ENCODE results near the gene CYTH3.
"Not testable (repeated sequence)": the region's sequence is repeated elsewhere in the genome, so short reads cannot be mapped to it uniquely, and the experiment has no call there.

CYTH3 gene

DNA sequence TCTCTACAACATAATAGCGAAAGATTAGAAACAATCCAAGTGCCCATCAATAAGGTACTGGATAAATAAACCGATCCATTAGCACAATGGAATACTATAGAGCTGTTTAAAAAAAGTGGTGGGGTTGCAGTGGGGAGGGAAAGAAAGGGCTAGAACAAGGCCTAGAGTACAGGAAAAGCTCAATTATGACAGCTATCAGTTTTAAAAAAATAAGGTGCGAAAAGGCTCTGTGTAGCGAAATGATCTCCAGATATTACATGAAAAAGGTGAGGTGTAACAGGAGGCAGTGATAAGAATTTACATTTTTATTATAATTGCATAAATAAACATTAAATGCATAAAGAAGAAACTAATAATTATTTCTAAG is 30.8 kb downstream of the CYTH3 start:
- no peak overlapping the region for H3K27ac ChIP-seq (ENCODE audit: low read depth, low read length)
- H3K36me3 ChIP-seq (ENCODE audit: insufficient read depth, low read length), result no peaks in the 10 kb centered on the region
- H3K9me3 ChIP-seq (ENCODE audit: insufficient read depth, low read depth, low read length), result no peaks in the 10 kb centered on the region
- H3K9ac ChIP-seq (ENCODE audit: low read depth, low read length), result no peak overlapping the region
- peaks cover 13% of the 10 kb centered on the region for H3K4me1 ChIP-seq (ENCODE audit: insufficient read depth, low read length)
- no peaks in the 10 kb centered on the region for H3K27me3 ChIP-seq (ENCODE audit: insufficient read depth, low read length)
- no peak overlapping the region for H3K4me3 ChIP-seq (ENCODE audit: low read length)
- WGBS, result 90% methylated on average over 4 of the region's 4 CpGs

DNA sequence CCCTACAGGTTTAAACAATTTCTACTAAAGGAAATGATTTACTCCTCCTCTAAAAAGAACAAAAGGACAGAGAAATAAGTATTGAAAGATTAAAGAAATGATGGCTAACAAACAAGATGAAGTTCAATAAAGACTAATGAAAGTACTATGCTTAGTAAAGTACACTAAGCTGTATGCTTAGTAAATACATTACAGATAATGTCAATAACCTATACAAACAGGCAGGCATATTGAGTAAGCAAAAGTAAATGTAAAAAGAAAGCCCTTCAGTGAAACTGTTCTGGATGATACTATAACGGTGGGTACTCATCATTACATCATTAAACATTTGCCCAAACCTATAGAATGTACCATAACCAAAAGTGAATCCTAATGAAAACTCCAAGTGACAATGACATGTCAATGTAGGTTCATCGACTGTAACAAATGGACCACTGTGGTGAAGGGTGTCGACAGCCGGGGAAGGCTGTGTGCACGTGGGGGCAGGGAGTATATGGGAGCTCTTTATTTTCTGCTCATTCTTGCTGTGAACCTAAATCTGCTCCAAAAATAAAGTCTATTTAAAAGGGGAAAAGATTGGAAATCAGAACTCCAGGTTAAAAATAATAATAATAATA is 34.0 kb downstream of the CYTH3 start:
- no peaks in the 10 kb centered on the region for H3K9me3 ChIP-seq (ENCODE audit: insufficient read depth, low read depth, low read length)
- WGBS, result 93% methylated on average over 5 of the region's 5 CpGs
- H3K4me1 ChIP-seq (ENCODE audit: insufficient read depth, low read length), result 0 out of 2 replicates have a peak, but pooled peaks cover 5% of the 10 kb centered on the region
- H3K27me3 ChIP-seq (ENCODE audit: insufficient read depth, low read length), result no peaks in the 10 kb centered on the region
- no peaks in the 10 kb centered on the region for H3K36me3 ChIP-seq (ENCODE audit: insufficient read depth, low read length)
- H3K9ac ChIP-seq (ENCODE audit: low read depth, low read length), result no peak overlapping the region
- H3K4me3 ChIP-seq (ENCODE audit: low read length), result no peak overlapping the region
- H3K27ac ChIP-seq (ENCODE audit: low read depth, low read length), result no peak overlapping the region

DNA sequence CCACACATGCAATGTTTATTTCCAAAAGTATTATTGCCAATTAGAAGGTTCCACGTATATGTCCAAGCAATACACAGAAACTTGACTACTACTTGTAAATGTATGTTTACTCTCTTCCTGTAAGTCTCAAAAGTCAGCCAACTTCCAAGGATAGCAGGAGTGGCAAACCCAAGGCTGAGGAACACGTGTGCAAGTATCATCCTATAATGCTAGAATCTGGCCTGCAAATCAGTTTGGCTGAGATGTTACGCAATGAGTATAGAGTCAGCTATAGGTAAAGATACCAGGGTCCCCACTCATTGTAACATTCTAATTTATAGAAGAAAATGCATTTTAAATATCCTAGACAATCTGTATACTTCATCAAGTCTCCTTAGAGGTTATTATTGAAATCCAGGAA is 34.7 kb downstream of the CYTH3 start:
- Histone ChIP-seq H3K4me3 (ENCODE audit: low read length) (no peak overlapping the region), H3K27ac (ENCODE audit: low read depth, low read length) (no peak overlapping the region), H3K36me3 (ENCODE audit: insufficient read depth, low read length) (no peaks in the 10 kb centered on the region), H3K9ac (ENCODE audit: low read depth, low read length) (no peak overlapping the region), H3K9me3 (ENCODE audit: insufficient read depth, low read depth, low read length) (no peaks in the 10 kb centered on the region), H3K27me3 (ENCODE audit: insufficient read depth, low read length) (no peaks in the 10 kb centered on the region), H3K4me1 (ENCODE audit: insufficient read depth, low read length) (0 out of 2 replicates have a peak, but pooled peaks cover 5% of the 10 kb centered on the region)
- WGBS, result 88% methylated on average over 2 of the region's 3 CpGs

DNA sequence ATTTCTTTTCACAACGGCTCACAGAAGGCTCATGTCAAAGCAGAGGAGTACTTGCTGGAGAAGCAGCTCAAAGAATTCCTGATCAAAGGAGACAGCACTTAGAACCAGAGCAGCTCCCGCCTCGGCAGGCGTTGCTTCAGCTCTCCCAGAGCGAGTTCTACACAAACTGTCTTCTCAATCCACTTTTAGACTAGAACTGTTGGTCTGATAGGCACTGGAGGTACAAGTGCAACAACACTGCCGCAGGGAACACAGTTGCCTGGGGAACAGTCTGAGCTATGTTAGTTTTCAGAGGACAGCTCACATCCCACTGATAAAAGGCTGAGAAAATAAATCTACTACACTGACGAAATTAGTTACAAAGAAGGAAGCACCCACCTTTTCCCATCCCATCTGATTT is 35.4 kb downstream of the CYTH3 start:
- H3K4me3 ChIP-seq (ENCODE audit: low read length), result no peak overlapping the region
- 89% methylated on average over 7 of the region's 7 CpGs for WGBS
- 0 out of 2 replicates have a peak, but pooled peaks cover 5% of the 10 kb centered on the region for H3K4me1 ChIP-seq (ENCODE audit: insufficient read depth, low read length)
- H3K9me3 ChIP-seq (ENCODE audit: insufficient read depth, low read depth, low read length), result no peaks in the 10 kb centered on the region
- no peaks in the 10 kb centered on the region for H3K27me3 ChIP-seq (ENCODE audit: insufficient read depth, low read length)
- no peaks in the 10 kb centered on the region for H3K36me3 ChIP-seq (ENCODE audit: insufficient read depth, low read length)
- no peak overlapping the region for H3K9ac ChIP-seq (ENCODE audit: low read depth, low read length)
- H3K27ac ChIP-seq (ENCODE audit: low read depth, low read length), result no peak overlapping the region

DNA sequence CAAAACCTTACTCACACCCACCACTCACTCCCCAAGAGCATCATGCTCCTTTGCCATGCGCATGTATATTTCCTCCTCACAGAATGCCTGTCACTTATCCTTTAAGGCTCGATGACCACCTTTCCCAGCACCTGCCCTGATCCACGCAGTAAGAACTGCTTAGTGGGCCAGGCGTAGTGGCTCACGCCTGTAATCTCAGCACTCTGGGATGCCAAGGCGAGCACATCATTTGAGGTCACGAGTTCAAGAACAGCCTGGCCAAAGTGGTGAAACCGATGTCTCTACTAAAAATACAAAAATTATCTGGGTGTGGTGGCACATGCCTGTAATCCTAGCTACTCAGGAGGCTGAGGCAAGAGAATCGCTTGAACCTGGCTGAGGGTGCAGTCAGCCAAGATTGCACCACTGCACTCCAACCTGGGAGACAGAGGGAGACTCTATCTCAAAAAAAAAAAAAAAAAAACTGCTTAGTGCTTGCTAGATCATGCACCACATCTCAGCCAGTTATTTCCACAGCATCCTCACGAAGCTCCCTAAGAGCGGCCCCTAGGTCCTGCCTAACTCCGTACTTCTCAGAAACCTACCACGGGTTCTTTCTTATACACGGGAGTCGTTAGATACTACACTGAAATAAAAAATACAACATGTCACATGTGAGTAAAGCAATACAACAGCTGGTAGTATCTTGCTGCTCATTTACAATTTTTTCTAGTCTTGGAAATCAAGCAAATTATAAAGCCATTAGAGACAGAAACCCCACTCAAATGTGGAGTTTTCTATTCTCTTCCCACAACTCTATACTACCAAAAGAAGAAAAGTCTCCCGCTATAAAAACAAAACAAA is 37.2 kb downstream of the CYTH3 start:
- Histone ChIP-seq H3K27me3 (ENCODE audit: insufficient read depth, low read length) (no peaks in the 10 kb centered on the region), H3K9ac (ENCODE audit: low read depth, low read length) (no peak overlapping the region), H3K4me1 (ENCODE audit: insufficient read depth, low read length) (peaks cover 9% of the 10 kb centered on the region), H3K4me3 (ENCODE audit: low read length) (no peak overlapping the region), H3K9me3 (ENCODE audit: insufficient read depth, low read depth, low read length) (no peaks in the 10 kb centered on the region), H3K36me3 (ENCODE audit: insufficient read depth, low read length) (no peaks in the 10 kb centered on the region), H3K27ac (ENCODE audit: low read depth, low read length) (no peak overlapping the region)
- WGBS, result 95% methylated on average over 15 of the region's 16 CpGs

DNA sequence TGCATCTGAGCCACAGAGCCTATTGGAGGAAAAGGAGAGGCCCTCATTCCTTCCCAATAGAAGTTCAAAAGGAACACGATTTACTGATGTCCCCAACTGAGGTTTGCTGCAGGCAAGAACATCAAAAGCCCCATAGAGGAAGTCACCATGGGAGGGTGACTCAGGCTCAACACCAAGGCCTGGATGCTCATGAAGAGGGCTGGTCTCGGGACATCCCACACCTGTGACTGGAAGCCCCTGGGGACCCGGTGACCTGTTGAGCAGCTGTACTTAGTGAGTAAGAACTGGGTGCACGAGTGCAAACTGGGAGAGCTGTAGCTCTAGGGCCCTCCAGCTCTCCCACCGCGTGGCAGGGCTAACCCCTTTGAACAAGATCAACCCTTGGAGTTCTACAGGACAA is 38.0 kb downstream of the CYTH3 start:
- Histone ChIP-seq H3K27me3 (ENCODE audit: insufficient read depth, low read length) (no peaks in the 10 kb centered on the region), H3K9ac (ENCODE audit: low read depth, low read length) (no peak overlapping the region), H3K4me3 (ENCODE audit: low read length) (no peak overlapping the region), H3K36me3 (ENCODE audit: insufficient read depth, low read length) (no peaks in the 10 kb centered on the region), H3K27ac (ENCODE audit: low read depth, low read length) (no peak overlapping the region), H3K4me1 (ENCODE audit: insufficient read depth, low read length) (peaks cover 9% of the 10 kb centered on the region), H3K9me3 (ENCODE audit: insufficient read depth, low read depth, low read length) (no peaks in the 10 kb centered on the region)
- 88% methylated on average over 6 of the region's 6 CpGs for WGBS

DNA sequence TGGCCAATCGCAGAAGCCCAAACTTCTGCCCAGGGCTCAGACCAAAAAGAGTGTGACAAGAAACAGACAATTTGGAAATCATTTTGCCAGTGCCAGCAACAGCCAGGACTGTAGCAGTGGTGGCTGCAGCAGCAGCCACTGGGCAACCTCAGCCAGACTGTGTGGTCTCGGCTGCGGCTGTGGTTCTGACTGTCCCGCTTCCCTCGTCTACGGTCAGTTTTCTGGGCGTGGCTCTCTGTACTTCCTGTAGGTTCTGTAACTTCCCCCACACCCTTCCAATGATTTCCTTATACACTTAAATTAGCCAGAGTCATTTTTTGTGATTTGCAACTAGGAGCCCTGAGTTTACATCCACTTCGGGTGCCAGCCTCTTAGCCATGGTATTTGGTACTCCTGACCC is 39.9 kb downstream of the CYTH3 start:
- H3K9ac ChIP-seq (ENCODE audit: low read depth, low read length), result no peak overlapping the region
- H3K4me1 ChIP-seq (ENCODE audit: insufficient read depth, low read length), result peaks cover 24% of the 10 kb centered on the region
- WGBS, result 93% methylated on average over 8 of the region's 8 CpGs
- H3K36me3 ChIP-seq (ENCODE audit: insufficient read depth, low read length), result no peaks in the 10 kb centered on the region
- H3K27ac ChIP-seq (ENCODE audit: low read depth, low read length), result no peak overlapping the region
- H3K27me3 ChIP-seq (ENCODE audit: insufficient read depth, low read length), result no peaks in the 10 kb centered on the region
- H3K4me3 ChIP-seq (ENCODE audit: low read length), result no peak overlapping the region
- no peaks in the 10 kb centered on the region for H3K9me3 ChIP-seq (ENCODE audit: insufficient read depth, low read depth, low read length)

DNA sequence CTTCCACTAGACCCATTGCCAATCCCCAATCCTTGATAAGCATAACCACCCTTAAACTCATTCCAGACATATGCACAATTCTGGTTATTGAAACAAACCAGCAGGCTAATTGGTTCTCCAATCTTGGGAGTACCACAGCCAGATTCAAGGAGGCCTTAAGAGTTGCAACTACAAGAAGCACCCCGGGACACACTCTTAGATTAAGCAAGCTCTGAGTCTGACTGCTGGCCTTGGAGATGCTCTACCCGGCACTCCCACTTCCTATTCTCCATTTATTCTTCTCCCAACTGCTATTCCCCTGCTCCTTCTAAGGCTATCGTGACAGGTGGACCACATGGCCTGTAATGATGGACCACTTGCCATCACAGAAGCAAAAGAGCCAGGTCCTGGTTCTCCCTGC is 40.3 kb downstream of the CYTH3 start:
- no peak overlapping the region for H3K9ac ChIP-seq (ENCODE audit: low read depth, low read length)

DNA sequence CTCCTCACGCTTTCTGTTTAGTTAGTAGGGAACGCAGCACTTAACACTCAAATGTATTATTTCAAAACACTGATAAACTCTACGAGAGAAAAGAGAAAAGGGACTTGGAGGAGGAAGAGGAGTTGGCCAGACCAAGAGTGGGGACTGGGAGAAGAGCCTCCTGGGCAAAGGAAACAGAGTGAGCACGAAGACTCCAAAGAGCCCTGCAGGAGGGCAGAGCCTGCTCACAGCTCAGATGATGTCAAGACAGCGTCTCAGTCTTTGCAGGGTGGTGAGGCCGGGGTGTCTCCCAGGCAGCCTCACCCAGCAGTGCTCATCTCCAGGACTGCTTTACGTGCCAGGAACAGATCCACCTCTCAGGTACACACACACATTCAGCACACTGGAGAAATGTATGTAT is 41.2 kb downstream of the CYTH3 start:
- Histone ChIP-seq H3K4me3 (ENCODE audit: low read length) (no peak overlapping the region), H3K9ac (ENCODE audit: low read depth, low read length) (no peak overlapping the region), H3K36me3 (ENCODE audit: insufficient read depth, low read length) (no peaks in the 10 kb centered on the region), H3K4me1 (ENCODE audit: insufficient read depth, low read length) (peaks cover 25% of the 10 kb centered on the region), H3K27me3 (ENCODE audit: insufficient read depth, low read length) (no peaks in the 10 kb centered on the region), H3K27ac (ENCODE audit: low read depth, low read length) (no peak overlapping the region), H3K9me3 (ENCODE audit: insufficient read depth, low read depth, low read length) (no peaks in the 10 kb centered on the region)
- whole genome bisulfite sequencing, result 70% methylated on average over 5 of the region's 7 CpGs

More for the DNA sequence above, 40.3 kb downstream of the CYTH3 start:
- Histone ChIP-seq H3K9me3 (ENCODE audit: insufficient read depth, low read depth, low read length) (no peaks in the 10 kb centered on the region), H3K4me1 (ENCODE audit: insufficient read depth, low read length) (peaks cover 25% of the 10 kb centered on the region), H3K27ac (ENCODE audit: low read depth, low read length) (no peak overlapping the region), H3K27me3 (ENCODE audit: insufficient read depth, low read length) (no peaks in the 10 kb centered on the region), H3K36me3 (ENCODE audit: insufficient read depth, low read length) (no peaks in the 10 kb centered on the region), H3K4me3 (ENCODE audit: low read length) (no peak overlapping the region)
- 85% methylated on average over 3 of the region's 3 CpGs for WGBS

DNA sequence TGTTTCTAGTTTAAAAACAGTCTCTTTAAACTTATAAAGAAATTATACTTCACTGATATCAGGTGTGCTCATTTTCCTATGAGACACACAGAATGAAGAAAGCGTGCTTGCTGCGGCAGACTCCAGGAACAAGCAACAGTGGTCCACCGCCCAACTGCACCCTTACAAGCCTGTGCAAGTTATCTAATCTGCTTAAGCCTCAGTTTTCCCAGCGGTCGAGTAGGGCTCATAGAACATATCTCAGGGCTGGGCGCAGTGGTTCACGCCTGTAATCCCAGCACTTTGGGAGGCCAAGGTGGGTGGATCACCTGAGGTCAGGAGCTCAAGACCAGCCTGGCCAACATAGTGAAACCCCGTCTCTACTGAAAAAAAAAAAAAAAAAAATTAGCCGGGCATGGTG is 43.1 kb downstream of the CYTH3 start:
- H3K9ac ChIP-seq (ENCODE audit: low read depth, low read length); H3K36me3 ChIP-seq (ENCODE audit: insufficient read depth, low read length); H3K27me3 ChIP-seq (ENCODE audit: insufficient read depth, low read length); H3K27ac ChIP-seq (ENCODE audit: low read depth, low read length); H3K9me3 ChIP-seq (ENCODE audit: insufficient read depth, low read depth, low read length); H3K4me3 ChIP-seq (ENCODE audit: low read length): not testable (repeated sequence)
- WGBS, result 89% methylated on average over 9 of the region's 9 CpGs
- H3K4me1 ChIP-seq (ENCODE audit: insufficient read depth, low read length), result peaks cover 25% of the 10 kb centered on the region

DNA sequence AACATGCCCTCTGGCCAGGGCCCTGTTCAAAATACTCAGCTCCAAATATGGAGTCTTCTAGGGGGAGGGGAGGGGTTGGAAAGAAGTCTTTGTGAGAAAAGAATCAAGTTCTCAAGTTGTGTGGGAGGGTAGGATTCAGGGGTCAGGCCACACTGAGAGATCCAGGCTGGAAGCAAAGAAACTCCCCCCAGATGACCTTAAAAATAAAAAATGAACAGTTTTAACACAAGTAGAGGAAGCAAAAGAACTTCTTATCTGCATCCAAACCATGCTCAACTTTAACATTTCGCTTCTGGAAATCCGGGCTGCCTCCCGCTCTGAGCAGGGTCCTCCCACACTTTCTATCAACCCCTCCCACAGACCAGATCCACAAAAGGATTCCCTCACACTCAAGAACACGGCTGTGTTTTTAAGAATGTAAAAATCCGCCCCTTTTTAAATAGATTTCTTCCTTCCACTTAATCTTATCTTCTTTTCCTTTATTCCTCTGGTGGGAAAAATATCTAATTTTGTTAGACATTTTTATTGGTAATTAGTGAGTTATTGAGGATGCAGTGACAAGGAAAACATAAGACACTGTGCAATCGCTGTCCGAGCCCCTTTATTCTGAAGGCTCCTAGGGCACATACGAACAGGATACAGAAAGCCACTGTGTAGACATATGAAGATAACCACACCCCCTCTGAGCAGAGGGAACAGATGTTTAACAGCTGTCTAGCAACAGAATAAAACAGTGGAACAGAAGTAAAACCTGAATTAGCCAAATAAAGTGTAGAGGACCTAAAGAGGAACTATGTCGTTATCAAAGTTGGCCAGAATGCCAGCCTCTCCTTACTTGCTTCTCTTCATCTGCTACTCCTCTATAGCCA is 43.8 kb downstream of the CYTH3 start:
- Histone ChIP-seq H3K4me3 (ENCODE audit: low read length) (peak overlapping the region; percentile 24; the same call in 1 of the 2 replicates), H3K27ac (ENCODE audit: low read depth, low read length) (no peak overlapping the region; the same call in 1 of the 2 replicates), H3K4me1 (ENCODE audit: insufficient read depth, low read length) (peaks cover 25% of the 10 kb centered on the region), H3K36me3 (ENCODE audit: insufficient read depth, low read length) (no peaks in the 10 kb centered on the region), H3K9ac (ENCODE audit: low read depth, low read length) (peak overlapping the region; percentile 69; the same call in 1 of the 2 replicates), H3K9me3 (ENCODE audit: insufficient read depth, low read depth, low read length) (no peaks in the 10 kb centered on the region), H3K27me3 (ENCODE audit: insufficient read depth, low read length) (no peaks in the 10 kb centered on the region)
- WGBS, result 65% methylated on average over 9 of the region's 9 CpGs

Data from HUES64 (cell line).